M059J (cell line): ENCODE results near the gene PAPOLB. TPM values are rescaled to one million over a fixed set of nuclear protein-coding genes. Genes with fewer than 3 reads are reported as not detected.
"Not testable (repeated sequence)": the region's sequence is repeated elsewhere in the genome, so short reads cannot be mapped to it uniquely, and the experiment has no call there.

ENCODE experiments used
- DNase-seq: peaks from one replicate; pipeline ENCODE4 v3.0.0-alpha.2; 2012; ENCODE audit warnings: low read depth
- total RNA-seq: library from RNA; depleted of rRNA; stranded (reverse); fragments of >200 nt; shearing (Covaris generic); gene quantifications from 2 replicates; pipeline ENCODE4 v1.2.3, GENCODE V29; 2014; rRNA removed

Gene PAPOLB
- total RNA-seq = not detected in 2 replicates

DNA sequence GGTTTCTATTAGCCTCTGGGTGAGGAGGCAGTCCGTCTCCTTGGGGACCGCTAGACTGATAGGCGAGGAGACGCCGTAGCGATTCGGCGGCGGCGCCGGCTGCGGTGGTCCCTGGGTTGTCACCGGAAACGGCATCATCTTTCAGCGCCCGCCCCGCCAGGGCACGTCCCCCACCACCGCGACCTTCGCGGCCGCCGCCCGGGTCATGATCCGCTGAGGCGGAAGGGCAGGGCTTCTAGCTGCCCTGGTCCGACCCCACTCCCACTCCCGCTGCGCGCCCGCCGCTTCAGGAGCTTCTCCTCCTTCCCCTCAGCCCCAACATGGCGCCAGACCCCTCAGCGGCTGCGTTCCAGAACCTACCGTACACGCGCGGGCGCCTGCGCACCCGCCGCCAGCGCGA, at the start of gene PAPOLB:
TSS of gene PAPOLB (minus strand) at position 358 of the 400 bp plus-strand sequence. CDS start at position 138, 220 bp downstream.
- no peak for DNase-seq

- no peak for DNase-seq
Observed at GRCh38 chr7:4911111-4911828, 49.4 kb upstream of the PAPOLB start.

DNA sequence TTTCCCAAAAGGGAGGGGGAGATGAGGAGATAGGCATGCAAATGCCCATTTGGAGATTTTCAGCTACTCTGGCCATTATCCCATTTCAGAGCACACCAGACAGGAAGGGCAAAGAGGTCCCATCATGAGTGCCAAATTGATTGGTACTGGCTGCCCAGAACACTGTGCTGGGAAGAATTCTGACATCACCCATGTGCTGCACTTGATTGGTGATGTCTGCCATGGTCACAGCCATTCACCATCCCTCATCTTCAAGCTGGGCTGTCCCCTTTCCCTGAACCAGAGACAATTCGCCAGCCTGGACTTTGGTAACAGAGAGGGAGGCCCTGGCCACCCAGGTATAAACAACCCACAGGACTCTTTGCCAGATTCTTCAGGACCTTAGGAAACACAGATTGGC, 44.9 kb upstream of the PAPOLB start:
- DNase-seq = no peak

GRCh38 chr7:4905171-4905570, 43.3 kb upstream of the PAPOLB start:
- DNase-seq = no peak

- no peak for DNase-seq
Observed at GRCh38 chr7:4904346-4904745, 42.5 kb upstream of the PAPOLB start.

GRCh38 chr7:4895766-4896165, 33.9 kb upstream of the PAPOLB start:
- no peak for DNase-seq

- DNase-seq = no peak
Observed at GRCh38 chr7:4894482-4894881, 32.7 kb upstream of the PAPOLB start.

GRCh38 chr7:4893929-4894475, 32.2 kb upstream of the PAPOLB start:
- no peak for DNase-seq

GRCh38 chr7:4893188-4893587, 31.4 kb upstream of the PAPOLB start:
- DNase-seq = not testable (repeated sequence)

- not testable (repeated sequence) for DNase-seq
Observed at GRCh38 chr7:4891522-4891921, 29.7 kb upstream of the PAPOLB start.

GRCh38 chr7:4889682-4890081, 27.9 kb upstream of the PAPOLB start:
- no peak for DNase-seq

DNA sequence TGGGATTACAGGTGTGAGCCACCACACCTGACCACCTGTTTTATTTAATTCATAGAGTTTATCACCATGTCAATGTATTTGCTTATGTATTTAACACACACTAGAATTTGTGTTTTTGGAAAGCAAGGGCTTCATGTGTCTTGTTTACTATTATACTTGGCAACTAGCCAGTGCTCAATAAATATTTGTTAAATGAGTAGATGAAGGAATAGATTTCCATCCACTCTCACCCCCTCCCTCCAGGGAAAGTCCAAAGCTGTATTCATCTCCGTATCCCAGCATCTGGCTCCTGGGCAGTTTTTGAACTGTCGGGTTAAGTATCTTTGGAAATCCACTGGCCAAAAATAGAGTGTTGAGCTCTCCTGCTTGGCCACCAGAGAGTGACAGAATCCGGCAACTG, 26.3 kb upstream of the PAPOLB start:
- DNase-seq = no peak

DNA sequence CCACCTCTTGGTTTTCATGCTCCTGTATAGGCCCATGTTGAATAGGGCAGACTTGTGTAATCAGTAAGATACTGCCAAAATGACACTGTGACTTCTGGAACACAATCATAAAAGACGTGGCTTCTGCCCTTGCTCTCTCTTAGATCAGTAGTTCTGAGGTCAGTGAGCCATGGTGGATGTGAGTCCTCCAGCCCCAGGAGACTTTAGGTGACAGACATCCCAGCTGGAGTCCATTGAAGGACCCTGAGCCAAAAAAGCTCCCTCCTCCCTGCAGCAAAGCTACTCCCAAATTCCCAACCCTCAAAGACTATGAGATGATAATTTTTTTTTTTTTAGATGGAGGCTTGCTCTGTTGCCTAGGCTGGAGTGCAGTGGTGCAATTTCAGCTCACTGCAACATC, 24.8 kb upstream of the PAPOLB start:
- DNase-seq = no peak

GRCh38 chr7:4885317-4885807, 23.5 kb upstream of the PAPOLB start:
- no peak for DNase-seq

DNA sequence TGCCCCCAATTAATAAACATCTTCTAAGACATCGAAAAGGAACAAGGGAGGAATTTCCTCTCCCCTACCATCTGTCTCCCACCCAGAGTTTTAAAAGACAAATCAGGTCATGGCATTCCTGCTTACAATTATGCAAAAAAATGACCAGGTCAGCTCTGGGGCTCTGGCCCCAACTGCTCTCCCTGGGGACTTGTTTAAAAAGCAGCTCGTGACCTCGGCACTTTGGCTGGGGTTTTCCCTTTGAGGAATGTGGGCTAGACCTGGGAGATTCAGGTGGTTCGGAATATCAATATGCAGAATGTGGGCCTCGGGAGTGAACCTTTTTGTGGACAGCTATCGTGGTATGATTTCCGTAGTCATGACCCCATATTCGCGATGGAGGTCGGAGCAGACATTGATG, 22.3 kb upstream of the PAPOLB start:
- no peak for DNase-seq

DNA sequence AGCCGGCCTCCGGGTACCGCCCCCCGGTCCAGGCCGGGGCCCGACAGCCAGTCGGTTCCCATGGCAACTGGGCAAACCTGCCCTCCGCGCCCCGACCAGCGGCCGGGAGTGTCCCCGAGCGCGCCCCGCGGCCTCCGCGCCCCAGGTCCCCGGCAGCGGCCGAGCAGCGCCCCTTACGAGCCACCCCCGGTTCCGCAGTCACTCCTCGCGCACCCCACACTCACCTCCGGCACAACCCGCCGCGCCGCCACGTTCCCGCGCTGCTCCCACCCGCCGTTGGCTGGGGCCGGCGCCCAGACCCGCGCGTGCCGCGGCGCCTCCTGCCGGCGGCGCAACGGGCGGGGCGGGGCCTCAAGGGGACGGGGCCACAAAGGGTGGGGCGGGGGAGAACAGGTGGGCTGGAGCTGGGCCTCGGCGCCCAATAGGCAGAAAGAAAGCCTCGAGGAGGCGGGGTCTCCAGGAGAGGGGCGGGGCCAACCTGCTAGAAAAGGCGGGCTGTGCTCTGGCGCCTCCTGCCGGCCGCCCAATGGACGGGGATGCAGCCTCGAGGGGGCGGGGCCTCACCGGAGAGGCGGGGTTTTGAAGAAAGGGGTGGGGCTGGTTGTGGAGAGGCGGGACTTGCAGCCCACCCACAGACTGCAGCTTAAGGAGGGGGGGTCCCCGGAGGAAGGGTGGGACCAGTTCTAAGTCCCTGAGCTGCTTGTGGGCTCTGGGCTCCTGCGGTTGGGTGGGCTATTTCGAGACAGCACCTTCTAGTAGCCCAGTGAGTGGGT, 21.7 kb upstream of the PAPOLB start, which contains the start of gene RADIL:
TSS of gene RADIL (minus strand) at position 345 of the 773 bp plus-strand sequence. CDS start 5,577 bp downstream, outside the sequence.
- peak; percentile 40 for DNase-seq

DNA sequence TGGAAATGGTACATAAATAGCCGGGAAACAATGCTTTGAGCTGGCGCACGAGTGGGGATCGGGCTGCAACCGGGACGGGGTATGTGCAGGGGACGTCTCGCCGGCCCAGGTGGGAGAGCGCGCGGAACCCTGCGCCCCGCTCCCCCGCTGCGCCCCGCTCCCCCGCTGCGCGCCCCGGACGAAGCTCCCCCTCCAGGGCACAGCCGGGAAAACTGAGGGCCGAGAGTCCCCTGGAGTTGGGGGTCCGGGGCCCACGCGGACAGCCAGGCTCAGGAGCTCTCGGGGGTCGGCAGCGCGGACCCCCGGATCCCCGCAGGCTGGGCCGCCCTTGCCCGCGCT, 21.2 kb upstream of the PAPOLB start:
- DNase-seq = no peak

- DNase-seq = no peak
Observed at GRCh38 chr7:4882169-4883032, 20.6 kb upstream of the PAPOLB start.

- DNase-seq = no peak
Observed at GRCh38 chr7:4880218-4880617, 18.4 kb upstream of the PAPOLB start.

- no peak for DNase-seq
Observed at GRCh38 chr7:4879396-4880081, 17.7 kb upstream of the PAPOLB start.
